GM12873 (cell line): ENCODE measurements around the gene GJD3.

Source experiments
- TF ChIP-seq, protein P1 (sequence below): IDR thresholded peaks from 2 replicates; pipeline ENCODE4 v1.5.1; 2012; ENCODE audit warnings: low read depth, mild to moderate bottlenecking, moderate library complexity, low read length, control low read depth; ENCODE audit not compliant: insufficient read depth; ENCODE audit errors: missing control alignments

The GJD3 gene

GRCh38 chr17:40364121-40364861, at the start of gene GJD3:
Gene GJD3 (minus strand): TSS chr17:40364737. CDS start chr17:40363815, 922 bp downstream.
- TF ChIP-seq, protein P1, sequence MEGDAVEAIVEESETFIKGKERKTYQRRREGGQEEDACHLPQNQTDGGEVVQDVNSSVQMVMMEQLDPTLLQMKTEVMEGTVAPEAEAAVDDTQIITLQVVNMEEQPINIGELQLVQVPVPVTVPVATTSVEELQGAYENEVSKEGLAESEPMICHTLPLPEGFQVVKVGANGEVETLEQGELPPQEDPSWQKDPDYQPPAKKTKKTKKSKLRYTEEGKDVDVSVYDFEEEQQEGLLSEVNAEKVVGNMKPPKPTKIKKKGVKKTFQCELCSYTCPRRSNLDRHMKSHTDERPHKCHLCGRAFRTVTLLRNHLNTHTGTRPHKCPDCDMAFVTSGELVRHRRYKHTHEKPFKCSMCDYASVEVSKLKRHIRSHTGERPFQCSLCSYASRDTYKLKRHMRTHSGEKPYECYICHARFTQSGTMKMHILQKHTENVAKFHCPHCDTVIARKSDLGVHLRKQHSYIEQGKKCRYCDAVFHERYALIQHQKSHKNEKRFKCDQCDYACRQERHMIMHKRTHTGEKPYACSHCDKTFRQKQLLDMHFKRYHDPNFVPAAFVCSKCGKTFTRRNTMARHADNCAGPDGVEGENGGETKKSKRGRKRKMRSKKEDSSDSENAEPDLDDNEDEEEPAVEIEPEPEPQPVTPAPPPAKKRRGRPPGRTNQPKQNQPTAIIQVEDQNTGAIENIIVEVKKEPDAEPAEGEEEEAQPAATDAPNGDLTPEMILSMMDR: no peak

- TF ChIP-seq, protein P1: no peak
Observed at GRCh38 chr17:40412880-40413279, 48.3 kb upstream of the GJD3 start.

DNA sequence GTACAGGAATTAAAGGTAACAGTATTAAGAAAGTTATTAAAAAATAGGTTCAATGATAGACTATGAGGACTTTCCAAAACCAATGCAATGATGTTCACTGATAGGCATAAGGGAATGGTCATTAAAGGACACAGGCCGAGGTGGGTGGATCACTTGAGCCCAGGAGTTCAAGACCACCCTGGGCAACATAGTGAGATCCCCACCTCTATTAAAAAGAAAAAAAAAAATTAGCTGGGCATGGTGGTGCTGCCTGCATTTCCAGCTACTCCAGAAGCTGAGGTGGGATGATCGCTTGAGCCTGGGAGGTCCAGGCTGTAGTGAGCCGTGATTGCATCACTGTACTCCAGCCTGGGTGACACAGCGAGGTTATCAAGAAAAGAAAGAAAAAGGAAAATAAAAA, 47.3 kb upstream of the GJD3 start:
- TF ChIP-seq, protein P1: no peak

GRCh38 chr17:40410082-40410481, 45.5 kb upstream of the GJD3 start:
- TF ChIP-seq, protein P1: no peak

GRCh38 chr17:40407460-40407859, 42.9 kb upstream of the GJD3 start:
- TF ChIP-seq, protein P1: no peak

DNA sequence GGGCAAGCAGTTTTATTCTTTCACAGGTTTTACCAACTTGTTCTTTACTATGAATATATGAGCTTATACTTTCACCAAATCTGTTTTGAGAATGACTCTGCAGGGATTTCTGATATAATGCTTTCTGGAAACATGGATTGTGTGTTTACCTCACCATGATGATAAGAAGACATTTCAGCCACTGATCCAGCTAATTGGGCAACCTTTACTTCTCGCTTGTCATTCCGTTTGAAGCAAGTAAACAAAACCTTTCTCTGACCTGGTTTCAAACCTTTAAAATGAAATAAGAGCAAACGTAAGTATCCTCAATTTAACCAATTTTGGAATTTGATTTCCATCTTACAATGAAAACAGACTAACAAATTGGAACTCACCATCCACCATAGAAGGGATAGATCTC, 39.5 kb upstream of the GJD3 start:
- TF ChIP-seq, protein P1: no peak

DNA sequence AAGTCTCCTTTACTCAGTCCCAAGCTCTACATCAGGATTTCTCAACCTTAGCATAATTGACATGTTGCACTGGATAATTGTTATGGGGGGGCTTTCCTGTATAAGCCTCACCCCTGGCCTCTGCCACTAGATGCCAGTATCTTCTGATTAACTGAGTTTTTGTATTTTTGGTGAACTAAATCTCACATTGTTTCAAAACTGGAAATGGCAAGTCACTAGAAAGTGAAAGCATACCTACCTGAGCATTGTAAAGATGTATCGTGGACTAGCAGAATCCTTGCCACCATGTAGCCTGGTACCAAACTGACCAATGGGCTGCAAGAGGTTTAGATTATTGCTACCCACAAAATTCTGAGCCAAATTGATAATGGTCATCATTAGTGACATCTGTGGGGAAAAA, 38.1 kb upstream of the GJD3 start:
- TF ChIP-seq, protein P1: no peak

DNA sequence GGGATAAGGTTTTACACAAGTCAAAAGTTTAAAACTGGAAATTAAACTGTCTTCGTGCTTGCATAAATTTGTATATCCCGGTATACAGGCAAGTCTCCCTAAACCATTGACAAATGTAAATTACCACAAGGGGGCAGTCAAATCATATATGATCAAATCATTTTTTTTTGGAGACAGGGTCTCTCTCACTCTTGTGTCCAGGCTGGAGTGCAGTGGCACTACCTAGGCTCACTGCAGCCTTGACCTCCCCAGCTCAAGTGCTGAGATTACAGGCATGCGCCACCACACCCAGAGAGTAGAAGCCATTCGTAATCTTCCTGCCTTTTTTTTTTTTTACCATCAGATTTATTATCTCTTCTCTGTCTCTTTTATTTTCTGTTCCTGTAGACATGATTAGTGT, 34.6 kb upstream of the GJD3 start:
- TF ChIP-seq, protein P1: peak; percentile 51
